Inferior parietal cortex (tissue), 1 donor: ENCODE data around the gene VCP.

ENCODE experiments used
- DNase-seq: peaks from one replicate; pipeline ENCODE4 v3.0.0-alpha.2; 2016; ENCODE audit errors: extremely low spot score

The VCP gene

DNA sequence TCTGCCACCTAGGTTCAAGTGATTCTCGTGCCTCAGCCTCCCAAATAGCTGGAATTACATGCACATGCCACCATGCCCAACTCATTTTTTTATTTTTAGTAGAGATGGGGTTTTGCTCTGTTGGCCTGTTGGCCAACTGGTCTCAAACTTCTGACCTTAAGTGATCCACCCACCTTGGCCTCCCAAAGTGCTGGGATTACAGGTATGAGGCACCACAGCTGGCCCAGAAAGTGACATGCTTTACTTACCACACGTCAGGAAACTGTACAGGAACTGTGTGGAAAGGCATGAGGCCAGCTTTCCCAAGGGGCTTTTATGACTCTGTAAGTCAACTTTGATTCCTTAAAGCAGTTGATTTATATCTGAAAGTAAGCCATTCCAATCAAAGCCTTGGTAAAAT is 57.9 kb downstream of the VCP start:
- DNase-seq, result no peak

DNA sequence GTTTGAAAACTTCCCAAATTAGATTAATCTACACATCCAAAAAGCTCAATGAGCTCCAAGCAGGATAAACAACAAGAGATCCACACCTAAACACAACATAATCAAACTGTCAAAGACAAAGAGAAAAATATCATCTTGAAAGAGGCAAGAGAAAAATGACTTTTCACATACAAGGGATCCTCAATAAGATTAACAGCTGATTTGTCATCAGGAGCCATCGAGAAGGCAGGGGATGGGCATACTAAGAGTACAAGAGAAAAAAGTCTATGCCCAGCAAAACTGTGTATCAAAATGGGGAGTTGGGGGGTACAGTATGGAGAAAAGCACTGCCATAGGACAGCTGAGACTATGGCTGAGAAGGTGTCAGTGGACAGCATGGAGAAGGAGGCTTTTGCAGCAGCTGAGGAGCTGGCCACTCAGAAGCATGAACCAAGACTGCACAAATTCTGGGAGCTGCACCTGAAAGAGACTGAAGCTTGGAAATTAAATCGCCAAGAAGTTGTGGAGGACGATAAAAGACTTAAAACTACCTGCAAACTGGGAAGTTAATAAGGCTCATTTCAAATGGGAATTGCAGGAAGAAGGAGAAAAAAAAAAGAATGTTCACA is 62.0 kb downstream of the VCP start:
- no peak for DNase-seq
